Measurements from ENCODE around the gene TBX15. TPM values are rescaled to one million over a fixed set of nuclear protein-coding genes. Genes with fewer than 3 reads are reported as not detected.

The TBX15 gene
- total RNA-seq, 2 donors from 2014 or later, result not detected

GRCh38 chr1:118862755-118863154 is 125.4 kb downstream of the TBX15 start:
- H3K36me3 Mint-ChIP-seq, result no peaks in the 10 kb centered on the region
- H3K9me3 Mint-ChIP-seq, result no peaks in the 10 kb centered on the region
- no peak for DNase-seq (ENCODE audit: low spot score in 2 of 2)

GRCh38 chr1:118861216-118861615 is 126.9 kb downstream of the TBX15 start:
- no peaks in the 10 kb centered on the region for H3K9me3 Mint-ChIP-seq
- no peak for DNase-seq (ENCODE audit: low spot score in 2 of 2)
- no peak for ATAC-seq
- no peak overlapping the region for H3K27ac Mint-ChIP-seq
- no peaks in the 10 kb centered on the region for H3K36me3 Mint-ChIP-seq

More at GRCh38 chr1:118862755-118863154, 125.4 kb downstream of the TBX15 start:
- no peak overlapping the region for H3K27ac Mint-ChIP-seq
- no peak for ATAC-seq

- Mint-ChIP-seq H3K9me3 (no peaks in the 10 kb centered on the region), H3K27ac (no peak overlapping the region), H3K36me3 (no peaks in the 10 kb centered on the region)
- DNase-seq (ENCODE audit: low spot score in 2 of 2) (no peak), ATAC-seq (no peak)
These were observed 128.1 kb downstream of the TBX15 start for GRCh38 chr1:118859999-118860398.

GRCh38 chr1:118846443-118846842 is 141.7 kb downstream of the TBX15 start:
- peaks cover 6 to 9% of the 10 kb centered on the region in 2 donors for H3K36me3 Mint-ChIP-seq
- DNase-seq (ENCODE audit: low spot score in 2 of 2), result no peak
- H3K27ac Mint-ChIP-seq, result no peak overlapping the region
- H3K9me3 Mint-ChIP-seq, result peaks cover 4 to 8% of the 10 kb centered on the region in 2 donors
- ATAC-seq, result no peak

- no peak for DNase-seq (ENCODE audit: low spot score in 2 of 2)
- peaks cover 7 to 14% of the 10 kb centered on the region in 2 donors for H3K9me3 Mint-ChIP-seq
- peaks cover 0 to 4% of the 10 kb centered on the region in 2 donors for H3K36me3 Mint-ChIP-seq
- ATAC-seq, result no peak
- H3K27ac Mint-ChIP-seq, result no peak overlapping the region
These were observed 145.5 kb downstream of the TBX15 start for GRCh38 chr1:118842452-118843201.

- Mint-ChIP-seq H3K9me3 (peaks cover 7 to 14% of the 10 kb centered on the region in 2 donors), H3K36me3 (peaks cover 0 to 4% of the 10 kb centered on the region in 2 donors), H3K27ac (no peak overlapping the region)
- DNase-seq (ENCODE audit: low spot score in 2 of 2), result no peak
- no peak for ATAC-seq
These were observed 146.6 kb downstream of the TBX15 start for GRCh38 chr1:118841521-118841920.

Other genes starting within 250 kb of the TBX15 start
- 10 to 100 TPM; 19.2 to 22.5 TPM for gene WARS2, start 152.3 kb upstream of the TBX15 start, total RNA-seq